Midbrain (tissue), 1 donor: ENCODE measurements around the gene ATXN7L3B.

Experiments used
- DNase-seq: peaks from one replicate; lab custom pipeline; 2025; lab: John Stamatoyannopoulos, UW

The ATXN7L3B gene

GRCh38 chr12:74551291-74551690, 13.7 kb downstream of the ATXN7L3B start:
- DNase-seq = no peak

- no peak for DNase-seq
These were observed 14.6 kb downstream of the ATXN7L3B start for GRCh38 chr12:74552201-74552600.

- DNase-seq = no peak
These were observed 22.1 kb downstream of the ATXN7L3B start for GRCh38 chr12:74559728-74560127.

DNA sequence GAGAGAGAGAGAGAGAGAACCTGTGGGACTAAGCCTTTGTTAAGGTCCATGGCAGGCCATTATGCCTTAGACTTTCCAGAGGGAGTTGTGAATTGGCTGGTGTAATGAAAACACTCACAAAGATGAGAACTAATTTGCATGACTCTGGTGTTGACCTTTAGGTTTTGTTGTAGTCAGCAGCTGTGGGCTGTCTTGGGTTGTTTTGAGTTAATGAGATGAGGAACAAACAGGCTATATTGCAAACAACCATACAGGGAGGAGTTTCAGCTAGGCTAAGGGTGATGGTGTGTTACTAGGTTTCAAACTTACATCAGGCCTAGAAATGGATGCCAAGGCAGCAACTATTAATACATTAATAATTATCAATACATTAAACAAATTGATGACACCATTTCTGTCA, 26.3 kb downstream of the ATXN7L3B start:
- DNase-seq = no peak

- DNase-seq = no peak
These were observed 40.9 kb downstream of the ATXN7L3B start for GRCh38 chr12:74578486-74578885.

DNA sequence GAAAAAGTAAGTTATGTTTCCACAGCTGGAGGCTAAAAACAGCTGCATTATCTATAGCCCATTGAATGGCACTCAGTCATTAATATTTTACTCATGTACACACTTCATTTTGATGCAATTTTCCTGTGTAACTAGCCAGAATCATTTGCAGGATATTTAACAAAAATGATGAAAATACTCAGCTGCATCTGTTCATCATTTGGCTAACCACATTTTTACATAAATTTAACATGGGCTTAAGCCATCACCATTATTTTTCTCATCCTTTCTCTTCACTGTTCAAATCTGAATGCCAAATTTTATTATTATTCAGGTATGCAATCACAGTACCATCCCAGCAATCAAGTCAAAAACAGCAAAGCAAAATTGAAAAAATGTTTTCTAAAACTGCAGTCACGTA, 41.8 kb downstream of the ATXN7L3B start:
- no peak for DNase-seq

GRCh38 chr12:74579981-74580380, 42.3 kb downstream of the ATXN7L3B start:
- DNase-seq = no peak

- DNase-seq = no peak
These were observed 43.8 kb downstream of the ATXN7L3B start for GRCh38 chr12:74581439-74581838.

DNA sequence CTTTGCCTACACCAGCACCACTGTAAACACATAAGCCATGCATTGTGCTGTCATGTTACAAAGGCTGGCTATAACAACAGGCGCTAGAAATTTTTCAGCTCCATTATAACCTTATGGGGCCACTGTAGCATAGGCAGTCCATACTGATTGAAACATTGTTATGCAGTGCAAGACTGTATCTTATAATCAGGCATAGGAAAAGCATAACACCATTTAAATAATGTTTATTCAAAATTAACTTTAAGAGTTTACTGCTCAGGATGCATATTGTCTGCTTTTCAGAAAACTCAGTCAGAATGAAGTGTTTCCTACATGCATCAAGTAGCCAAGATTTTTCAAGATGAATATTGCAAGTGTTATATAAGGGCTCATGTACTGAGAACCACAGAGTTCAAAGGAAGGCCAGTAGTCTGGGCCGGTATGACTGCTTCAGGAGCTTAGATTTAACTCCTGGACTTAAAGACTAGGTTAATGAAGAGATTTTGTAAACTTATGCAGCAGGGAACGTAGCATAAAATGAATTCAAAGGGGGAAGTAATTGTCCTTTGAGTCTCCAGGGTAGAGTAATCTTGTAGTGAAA, 46.9 kb downstream of the ATXN7L3B start:
- no peak for DNase-seq

- no peak for DNase-seq
These were observed 48.6 kb downstream of the ATXN7L3B start for GRCh38 chr12:74586251-74586650.
